Measurements from ENCODE around the gene ADGRV1. TPM values are rescaled to one million over a fixed set of nuclear protein-coding genes. Genes with fewer than 3 reads are reported as not detected.

Gene ADGRV1
- total RNA-seq, 1 donor, result 0.43 TPM

DNA sequence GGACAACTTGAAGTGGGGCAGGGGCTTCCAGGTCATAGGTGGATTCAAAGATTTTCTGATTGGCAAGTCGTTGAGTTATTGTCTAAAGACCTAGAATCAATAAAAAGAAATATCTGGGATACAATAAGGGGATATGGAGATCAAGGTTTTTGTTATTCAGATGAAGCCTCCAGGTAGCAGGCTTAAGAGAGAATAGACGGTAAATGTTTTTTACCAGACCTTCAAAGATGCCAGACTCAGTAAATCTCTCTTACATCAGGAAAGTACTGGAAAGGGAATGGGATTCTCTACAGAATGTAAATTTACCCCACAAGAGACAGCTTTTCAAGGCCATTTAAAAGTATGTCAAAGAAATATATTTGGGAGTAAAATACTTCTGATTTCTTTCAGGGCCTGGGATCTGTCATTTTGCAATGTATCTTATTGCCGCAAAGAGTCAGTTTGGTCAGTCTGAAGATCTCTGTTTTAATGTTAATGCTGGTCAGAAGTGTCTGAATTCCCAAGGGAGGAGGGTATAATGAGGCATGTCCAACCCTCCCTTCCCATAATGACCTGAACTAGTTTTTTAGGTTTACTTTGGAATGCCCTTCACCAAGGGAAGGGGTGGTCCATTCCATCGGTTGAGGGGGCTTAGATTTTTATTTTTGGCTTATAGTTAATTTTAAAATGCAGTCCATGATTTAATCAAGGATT is 15.6 kb upstream of the ADGRV1 start:
- TF ChIP-seq, protein P1, sequence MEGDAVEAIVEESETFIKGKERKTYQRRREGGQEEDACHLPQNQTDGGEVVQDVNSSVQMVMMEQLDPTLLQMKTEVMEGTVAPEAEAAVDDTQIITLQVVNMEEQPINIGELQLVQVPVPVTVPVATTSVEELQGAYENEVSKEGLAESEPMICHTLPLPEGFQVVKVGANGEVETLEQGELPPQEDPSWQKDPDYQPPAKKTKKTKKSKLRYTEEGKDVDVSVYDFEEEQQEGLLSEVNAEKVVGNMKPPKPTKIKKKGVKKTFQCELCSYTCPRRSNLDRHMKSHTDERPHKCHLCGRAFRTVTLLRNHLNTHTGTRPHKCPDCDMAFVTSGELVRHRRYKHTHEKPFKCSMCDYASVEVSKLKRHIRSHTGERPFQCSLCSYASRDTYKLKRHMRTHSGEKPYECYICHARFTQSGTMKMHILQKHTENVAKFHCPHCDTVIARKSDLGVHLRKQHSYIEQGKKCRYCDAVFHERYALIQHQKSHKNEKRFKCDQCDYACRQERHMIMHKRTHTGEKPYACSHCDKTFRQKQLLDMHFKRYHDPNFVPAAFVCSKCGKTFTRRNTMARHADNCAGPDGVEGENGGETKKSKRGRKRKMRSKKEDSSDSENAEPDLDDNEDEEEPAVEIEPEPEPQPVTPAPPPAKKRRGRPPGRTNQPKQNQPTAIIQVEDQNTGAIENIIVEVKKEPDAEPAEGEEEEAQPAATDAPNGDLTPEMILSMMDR (IDR thresholded peaks at IDR 0.05; ENCODE audit: insufficient read depth, low read depth, low read length), result no peak
- no peak for DNase-seq (ENCODE audit: low read depth)
- no peak overlapping the region for H3K4me3 ChIP-seq (ENCODE audit: low read depth, low read length)

DNA sequence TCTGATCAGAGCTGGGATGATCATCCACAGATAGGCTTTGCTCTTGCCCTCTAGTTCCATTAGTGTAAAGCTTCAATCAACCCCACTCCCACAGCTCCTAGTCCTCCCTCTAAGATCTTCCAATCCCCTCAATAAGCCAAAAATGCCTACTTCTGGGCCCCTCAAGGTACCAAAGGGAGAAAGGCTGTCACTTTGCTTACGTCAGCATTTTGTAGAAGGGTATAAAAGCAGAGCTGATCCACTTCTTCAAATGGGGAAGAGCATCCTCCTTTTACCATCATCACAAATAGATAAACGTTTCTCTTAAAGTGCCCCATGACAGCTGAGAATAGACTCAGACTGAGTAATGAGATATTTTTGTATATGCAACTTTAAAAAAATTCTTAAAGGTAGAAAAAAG is 13.1 kb upstream of the ADGRV1 start:
- no peak for DNase-seq (ENCODE audit: low read depth)
- TF ChIP-seq, protein P1 (IDR thresholded peaks at IDR 0.05; ENCODE audit: insufficient read depth, low read depth, low read length), result no peak
- no peak overlapping the region for H3K4me3 ChIP-seq (ENCODE audit: low read depth, low read length)

DNA sequence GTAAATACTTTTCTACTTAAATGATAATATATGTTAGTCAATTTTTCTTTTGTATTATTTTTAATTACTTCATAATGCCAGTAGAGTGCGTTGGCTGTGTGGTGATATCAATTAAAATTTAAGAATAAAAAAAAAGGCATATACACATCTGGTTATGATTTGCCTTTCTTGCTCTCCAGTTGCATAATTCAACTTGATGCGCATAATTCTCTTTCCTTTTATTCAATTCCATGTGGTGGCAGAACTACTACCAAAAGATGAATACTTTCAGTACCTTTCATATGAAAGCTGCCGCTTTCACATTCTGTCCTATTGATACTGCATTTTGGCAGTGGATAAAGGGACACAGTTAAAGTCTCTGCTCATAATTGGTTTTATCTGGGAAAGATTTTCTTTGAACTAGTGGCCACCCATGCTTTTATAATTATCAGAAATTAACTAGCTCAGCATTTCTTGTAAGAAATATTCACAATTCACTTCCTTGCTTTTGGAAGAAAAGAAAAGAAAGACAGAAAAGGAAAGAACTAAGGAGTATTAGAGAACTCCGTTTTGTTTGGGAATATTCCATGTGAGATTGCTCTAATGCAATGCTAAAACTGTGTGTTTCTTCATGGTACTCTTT is 12.3 kb upstream of the ADGRV1 start:
- DNase-seq (ENCODE audit: low read depth), result no peak

DNA sequence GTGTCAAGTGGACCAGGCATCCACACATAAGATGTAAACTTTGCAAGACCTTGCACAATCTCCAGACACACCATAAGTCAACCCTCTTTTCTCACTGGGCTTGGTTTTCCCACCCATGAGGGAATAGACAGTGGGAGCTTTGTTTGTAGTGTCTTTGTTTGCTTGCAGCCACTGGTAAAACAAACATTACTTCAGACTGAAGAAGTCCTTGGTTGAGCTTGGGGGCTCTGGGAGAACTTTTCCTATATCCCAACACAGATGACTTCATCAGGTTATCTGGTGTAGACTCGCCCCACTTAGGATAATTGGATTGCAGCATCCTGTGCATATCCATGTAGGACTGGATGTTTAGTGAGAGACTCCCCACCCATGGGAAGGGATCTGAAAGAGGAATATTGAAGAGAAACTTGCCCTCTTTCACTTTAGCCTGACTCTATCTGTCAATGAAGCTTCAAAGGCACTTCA is 11.5 kb upstream of the ADGRV1 start:
- DNase-seq (ENCODE audit: low read depth), result no peak
- TF ChIP-seq, protein P1 (IDR thresholded peaks at IDR 0.05; ENCODE audit: insufficient read depth, low read depth, low read length), result no peak
- no peak overlapping the region for H3K4me3 ChIP-seq (ENCODE audit: low read depth, low read length)

More for the DNA sequence above, 12.3 kb upstream of the ADGRV1 start:
- no peak overlapping the region for H3K4me3 ChIP-seq (ENCODE audit: low read depth, low read length)
- TF ChIP-seq, protein P1 (IDR thresholded peaks at IDR 0.05; ENCODE audit: insufficient read depth, low read depth, low read length), result no peak

DNA sequence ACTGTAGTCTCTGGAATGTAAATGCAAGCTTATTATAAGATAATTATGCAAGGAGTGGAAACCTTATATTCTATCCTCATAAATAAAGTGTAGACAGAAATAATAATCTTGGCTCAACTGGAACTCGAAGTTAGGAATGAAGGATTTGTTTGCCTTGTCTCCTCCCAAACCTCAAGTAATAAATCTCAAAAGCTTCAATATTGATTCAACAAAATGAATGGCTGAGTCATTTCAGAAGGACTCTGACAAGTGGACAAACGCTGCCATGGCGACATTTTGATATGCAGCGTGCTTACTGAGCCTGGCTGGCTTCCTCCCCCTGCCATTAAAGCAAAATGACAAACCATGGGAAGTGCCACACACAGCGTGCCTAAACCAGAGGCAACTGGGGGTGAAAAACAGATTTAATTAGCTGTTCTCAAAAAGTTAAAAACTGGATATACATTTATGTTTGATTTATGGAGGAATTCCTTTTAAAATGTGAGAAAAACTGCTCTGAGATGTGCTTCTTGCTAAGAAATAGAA is 10.5 kb upstream of the ADGRV1 start:
- DNase-seq (ENCODE audit: low read depth), result no peak
- TF ChIP-seq, protein P1 (IDR thresholded peaks at IDR 0.05; ENCODE audit: insufficient read depth, low read depth, low read length), result no peak

DNA sequence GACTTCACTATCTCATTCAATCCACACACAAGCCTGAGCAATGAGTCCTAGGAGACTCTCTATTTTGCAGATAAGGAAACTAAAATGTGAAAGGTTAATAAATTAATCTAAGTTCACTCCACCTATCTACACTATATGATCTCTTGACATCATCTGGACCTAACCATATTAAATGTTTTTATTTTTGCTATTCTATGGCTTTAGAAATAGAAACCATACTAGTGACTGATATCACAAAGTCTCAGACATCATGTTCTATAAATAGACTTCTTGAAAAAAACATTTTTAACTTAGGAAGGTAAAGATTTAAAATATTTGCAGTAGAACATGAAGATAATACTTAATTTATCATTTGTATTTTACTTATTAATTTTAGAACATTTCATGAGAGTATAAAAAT is 9.4 kb upstream of the ADGRV1 start:
- TF ChIP-seq, protein P1 (IDR thresholded peaks at IDR 0.05; ENCODE audit: insufficient read depth, low read depth, low read length), result no peak
- H3K4me3 ChIP-seq (ENCODE audit: low read depth, low read length), result no peak overlapping the region
- DNase-seq (ENCODE audit: low read depth), result no peak

More for the DNA sequence above, 10.5 kb upstream of the ADGRV1 start:
- H3K4me3 ChIP-seq (ENCODE audit: low read depth, low read length), result no peak overlapping the region

All from fibroblast of villous mesenchyme (primary cell).